SK-N-SH (cell line): ENCODE results near the gene N4BP3. TPM values are rescaled to one million over a fixed set of nuclear protein-coding genes. Genes with fewer than 3 reads are reported as not detected.

Experiments
- CTCF ChIA-PET: fragments of 300-600, 350-600 bp; formaldehyde crosslinking; extraction: SDS; loops from one replicate; lab custom pipeline; 2021; lab: Yijun Ruan, JAX
- POLR2A ChIA-PET: fragments of 350-600 bp; sonication (Branson Sonifier 250); formaldehyde crosslinking; extraction: SDS; loops from one replicate; lab custom pipeline; 2020; ENCODE audit warnings: antibody characterized with exemption, inconsistent platforms; lab: Yijun Ruan, JAX
- DNase-seq: peaks from one replicate; pipeline ENCODE4 v3.0.0; 2012
- H2AFZ ChIP-seq: fragments of 200-600 bp; sonication (generic); 2 replicates; pipeline ENCODE4 v1.8.1; 2016; ENCODE audit warnings: antibody characterized with exemption, mild to moderate bottlenecking, low read depth
- H3F3A ChIP-seq: fragments of 200-600 bp; sonication (generic); replicated peaks from 2 replicates; pipeline ENCODE3; 2016; ENCODE audit warnings: antibody characterized with exemption, mild to moderate bottlenecking; ENCODE audit not compliant: insufficient read depth
- H3K27ac ChIP-seq, 2 experiments: fragments of 200-500 bp in 1 of 2; fragments of 200-600 bp in 1 of 2; sonication (Bioruptor generic) in 1 of 2; sonication (generic), shearing (Covaris generic) in 1 of 2; 2 replicates each; pipeline versions ENCODE4 v1.5.1 to v1.6.1; 2014 to 2016; ENCODE audit warnings: low read depth in 2 of 2, inconsistent platforms in 1 of 2, low read length in 1 of 2, mild to moderate bottlenecking in 1 of 2, mixed read lengths in 1 of 2
- H3K27me3 ChIP-seq: fragments of 200-600 bp; sonication (generic), shearing (Covaris generic); 2 replicates; pipeline ENCODE4 v1.6.1; 2016; ENCODE audit warnings: mixed run types; ENCODE audit not compliant: insufficient read depth
- H3K36me3 ChIP-seq, 2 experiments: fragments of 200-500 bp in 1 of 2; fragments of 200-600 bp in 1 of 2; sonication (Bioruptor generic) in 1 of 2; sonication (generic) in 1 of 2; replicated peaks in 1 of 2; 2 replicates each; pipeline versions ENCODE3 to v1.5.1; 2014 to 2016; ENCODE audit warnings: low read length in 1 of 2, mild to moderate bottlenecking in 1 of 2; ENCODE audit not compliant: insufficient read depth in 2 of 2, control insufficient read depth in 1 of 2
- H3K4me1 ChIP-seq, 2 experiments: fragments of 200-500 bp in 1 of 2; fragments of 200-600 bp in 1 of 2; sonication (Bioruptor generic) in 1 of 2; sonication (generic), shearing (Covaris generic) in 1 of 2; 2 replicates each; pipeline versions ENCODE4 v1.5.1 to v1.6.1; 2014 to 2016; ENCODE audit warnings: low read depth in 1 of 2, low read length in 1 of 2, mixed run types in 1 of 2; ENCODE audit not compliant: insufficient read depth in 2 of 2, control insufficient read depth in 1 of 2
- H3K4me2 ChIP-seq: fragments of 200-600 bp; sonication (generic), shearing (Covaris generic); 2 replicates; pipeline ENCODE4 v1.6.1; 2017; ENCODE audit warnings: mixed run types
- H3K4me3 ChIP-seq, 2 experiments: fragments of 200-500 bp in 1 of 2; fragments of 200-600 bp in 1 of 2; sonication (Bioruptor generic) in 1 of 2; sonication (generic), shearing (Covaris generic) in 1 of 2; 2 replicates each; pipeline versions ENCODE4 v1.5.1 to v1.8.1; 2014 to 2016; ENCODE audit warnings: low read depth in 2 of 2, inconsistent platforms in 1 of 2, low read length in 1 of 2, mild to moderate bottlenecking in 1 of 2, mixed read lengths in 1 of 2, moderate library complexity in 1 of 2
- H3K79me2 ChIP-seq: fragments of 200-600 bp; sonication (generic); 2 replicates; pipeline ENCODE4 v1.8.1; 2017; ENCODE audit warnings: mild to moderate bottlenecking; ENCODE audit not compliant: insufficient read depth
- H3K9ac ChIP-seq: fragments of 200-600 bp; sonication (generic); 2 replicates; pipeline ENCODE4 v1.6.1; 2017; ENCODE audit warnings: mixed run types
- H3K9me2 ChIP-seq: fragments of 200-600 bp; sonication (generic); 2 replicates; pipeline ENCODE4 v1.6.1; 2017; ENCODE audit warnings: mixed run types
- H3K9me3 ChIP-seq: fragments of 200-600 bp; sonication (generic); 2 replicates; pipeline ENCODE4 v1.6.1; 2017; ENCODE audit warnings: mixed run types, mild to moderate bottlenecking, moderate library complexity
- H4K20me1 ChIP-seq: fragments of 200-600 bp; sonication (generic); 2 replicates; pipeline ENCODE4 v1.6.1; 2017; ENCODE audit warnings: mild to moderate bottlenecking, mixed run types; ENCODE audit not compliant: insufficient read depth
- CTCF ChIP-seq: fragments of 200-600 bp; sonication (generic); IDR thresholded peaks from 2 replicates; pipeline ENCODE4 v1.6.1; 2017; ENCODE audit warnings: antibody characterized with exemption, mild to moderate bottlenecking, moderate library complexity
- EP300 ChIP-seq, 2 experiments: IDR thresholded peaks; 2 replicates each; pipeline versions ENCODE4 v1.4.0 to v1.6.1; 2012; ENCODE audit warnings: borderline replicate concordance in 1 of 2, low read depth in 1 of 2, low read length in 1 of 2
- EZH2phosphoT487 ChIP-seq: fragments of 200-600 bp; sonication (generic); IDR thresholded peaks from 2 replicates; pipeline ENCODE4 v1.6.1; 2017; ENCODE audit warnings: low read depth, mixed run types, mild to moderate bottlenecking, antibody characterized with exemption, moderate library complexity, borderline replicate concordance
- FOSL2 ChIP-seq: IDR thresholded peaks from 2 replicates; pipeline ENCODE4 v1.4.0; 2012; ENCODE audit warnings: low read depth, mild to moderate bottlenecking, moderate library complexity, borderline replicate concordance
- FOXJ3 ChIP-seq: sonication (generic); formaldehyde crosslinking; IDR thresholded peaks from 2 replicates; pipeline ENCODE4 v1.5.1; 2020; ENCODE audit warnings: mild to moderate bottlenecking, missing genetic modification reagents
- FOXM1 ChIP-seq: IDR thresholded peaks from 2 replicates; pipeline ENCODE4 v1.4.0; 2012; ENCODE audit warnings: low read depth, mild to moderate bottlenecking
- MAX ChIP-seq: IDR thresholded peaks from 2 replicates; pipeline ENCODE4 v1.4.0; 2012; ENCODE audit warnings: low read depth
- MEF2A ChIP-seq: IDR thresholded peaks from 2 replicates; pipeline ENCODE4 v1.4.0; 2012; ENCODE audit warnings: low read depth, borderline replicate concordance
- NRF1 ChIP-seq: IDR thresholded peaks from 2 replicates; pipeline ENCODE4 v1.6.1; 2012; ENCODE audit warnings: low read depth, mild to moderate bottlenecking, low read length
- PBX3 ChIP-seq: IDR thresholded peaks from 2 replicates; pipeline ENCODE4; 2012
- RAD21 ChIP-seq: IDR thresholded peaks from 2 replicates; pipeline ENCODE4 v1.6.1; 2012; ENCODE audit warnings: mild to moderate bottlenecking, low read length
- RCOR1 ChIP-seq: fragments of 150-350 bp; IDR thresholded peaks from 2 replicates; pipeline ENCODE4 v1.6.1; 2017; ENCODE audit warnings: antibody characterized with exemption, low read length
- REST ChIP-seq: IDR thresholded peaks from 2 replicates; pipeline ENCODE4 v1.6.1; 2012; ENCODE audit warnings: mild to moderate bottlenecking, low read depth, low read length, moderate library complexity
- RXRA ChIP-seq: IDR thresholded peaks from 2 replicates; pipeline ENCODE4 v1.4.0; 2012; ENCODE audit warnings: low read depth, mild to moderate bottlenecking, borderline replicate concordance
- SIN3A ChIP-seq: IDR thresholded peaks from 2 replicates; pipeline ENCODE4 v1.6.1; 2012; ENCODE audit warnings: low read depth, mild to moderate bottlenecking, low read length, moderate library complexity, borderline replicate concordance
- SMC3 ChIP-seq: IDR thresholded peaks from 2 replicates; pipeline ENCODE4 v1.6.1; 2012; ENCODE audit warnings: low read depth, low read length, improper control_type of control experiment
- TAF1 ChIP-seq: IDR thresholded peaks from 2 replicates; pipeline ENCODE4 v1.6.1; 2012; ENCODE audit warnings: low read depth, mild to moderate bottlenecking, low read length, moderate library complexity, borderline replicate concordance
- TCF12 ChIP-seq: IDR thresholded peaks from 2 replicates; pipeline ENCODE4 v1.4.0; 2012
- TEAD4 ChIP-seq: IDR thresholded peaks from 2 replicates; pipeline ENCODE4 v1.4.0; 2012; ENCODE audit warnings: mild to moderate bottlenecking, borderline replicate concordance; ENCODE audit not compliant: insufficient read depth
- ZBTB33 ChIP-seq: IDR thresholded peaks from 2 replicates; pipeline ENCODE4 v1.4.0; 2012; ENCODE audit warnings: low read depth, borderline replicate concordance
- WGBS: methylation state at CpG from one replicate; pipeline ENCODE4 v1.1.6; 2017; ENCODE audit warnings: low lambda C conversion rate; 5-methylcytosine and 5-hydroxymethylcytosine counted together
- polyA plus RNA-seq, 3 experiments: library from polyadenylated mRNA; depleted of rRNA; stranded (reverse); fragments of >200 nt; gene quantifications; 2 replicates each; pipeline ENCODE4 v1.2.3, GENCODE V29; 2012

The N4BP3 gene
- polyA plus RNA-seq, 1 of the 3 experiments (the other 2 are of a cell fraction) = 0.28 TPM

GRCh38 chr5:178067755-178068154 lies 45.6 kb upstream of the N4BP3 start:
- Histone ChIP-seq H3K4me2 (no peak overlapping the region), H3K4me3 (no peak overlapping the region), H3K27ac (no peak overlapping the region), H3K79me2 (no peaks in the 10 kb centered on the region), H3K9me2 (no peaks in the 10 kb centered on the region), H3K9me3 (no peaks in the 10 kb centered on the region), H3F3A (no peaks in the 10 kb centered on the region), H3K36me3 (no peaks in the 10 kb centered on the region), H3K4me1 (peaks cover 0 to 4% of the 10 kb centered on the region in 2 experiments; a peak in 1 of 4 replicates), H3K27me3 (no peaks in the 10 kb centered on the region; the same call in 1 of the 2 replicates), H3K9ac (no peak overlapping the region), H2AFZ (no peak overlapping the region), H4K20me1 (no peaks in the 10 kb centered on the region)
- 58% methylated on average over 6 of the region's 6 CpGs for WGBS
- POLR2A ChIA-PET = no interaction called here
- TF ChIP-seq RCOR1 (no peak), FOSL2 (no peak), TCF12 (no peak), RAD21 (no peak), EP300 (IDR thresholded peaks at IDR 0.05; ENCODE audit: borderline replicate concordance in 1 of 2, low read depth in 1 of 2, low read length in 1 of 2) (no peak), CTCF (no peak), NRF1 (no peak), FOXM1 (no peak), PBX3 (no peak), MAX (no peak), FOXJ3 (no peak), TEAD4 (no peak), REST (no peak), SMC3 (no peak), TAF1 (no peak), MEF2A (no peak), SIN3A (no peak), EZH2phosphoT487 (no peak), ZBTB33 (no peak), RXRA (no peak)
- no peak for DNase-seq
- CTCF ChIA-PET = interaction anchor here (0.6 to 3.2 kb wide), 3 partner anchors 9 to 96 kb away, joined by 3 to 19 read pairs (median 4); no protein-coding TSS in a partner anchor
